Astrocyte (in vitro differentiated cells and primary cell): ENCODE results near the gene PDE9A.
"Not testable (repeated sequence)": the region's sequence is repeated elsewhere in the genome, so short reads cannot be mapped to it uniquely, and the experiment has no call there.

Experiments
- CTCF ChIP-seq: IDR thresholded peaks from 2 replicates; pipeline ENCODE4 v1.5.1; 2011; ENCODE audit warnings: low read depth, mild to moderate bottlenecking, inconsistent platforms, low read length, moderate library complexity; ENCODE audit not compliant: insufficient read depth
- EZH2 ChIP-seq: IDR thresholded peaks from 2 replicates; pipeline ENCODE4 v1.6.1; 2012; ENCODE audit warnings: mild to moderate bottlenecking, low read length, inconsistent platforms; ENCODE audit not compliant: insufficient read depth

- TF ChIP-seq CTCF, EZH2: not testable (repeated sequence)
Observed at GRCh38 chr21:42708916-42709315, 55.5 kb downstream of the PDE9A start.
